ENCODE results near the gene TDRD9. TPM values are rescaled to one million over a fixed set of nuclear protein-coding genes. Genes with fewer than 3 reads are reported as not detected.

Gene TDRD9
- total and polyA plus RNA-seq, 2 experiments from 2014 or later, result 0.73 to 1.3 TPM

DNA sequence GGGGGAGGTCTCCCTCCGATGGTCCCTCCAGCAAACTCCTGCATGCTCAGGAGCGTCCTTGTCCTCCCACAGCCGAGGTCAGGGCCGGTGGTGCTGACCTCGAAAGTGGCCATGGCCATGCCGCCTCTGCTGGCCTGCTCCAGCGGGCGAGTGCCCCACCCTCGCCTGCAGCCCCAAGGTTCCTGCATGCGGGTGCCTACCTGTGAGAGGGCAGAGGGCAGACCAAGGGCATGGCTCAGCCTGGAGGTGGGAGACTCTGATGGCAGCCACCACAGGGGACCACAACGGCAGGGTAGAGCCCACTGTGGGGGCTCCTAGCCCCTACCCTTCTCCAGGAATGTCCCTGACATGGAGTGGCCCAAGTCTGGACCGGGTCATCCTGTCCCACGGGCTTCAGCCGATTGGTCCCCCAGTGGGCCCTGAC lies 42.7 kb upstream of the TDRD9 start:
- no peaks in the 10 kb centered on the region for H3K27me3 ChIP-seq
- no peak overlapping the region for H3K4me3 ChIP-seq
- no peaks in the 10 kb centered on the region for H3K79me2 ChIP-seq
- TF ChIP-seq EZH2phosphoT487 (IDR thresholded peaks at IDR 0.05; ENCODE audit: low read depth, severe bottlenecking, unreplicated experiment), result no peak
- TF ChIP-seq EZH2 (IDR thresholded peaks at IDR 0.05; ENCODE audit: borderline replicate concordance), result no peak
- TF ChIP-seq, protein P1, sequence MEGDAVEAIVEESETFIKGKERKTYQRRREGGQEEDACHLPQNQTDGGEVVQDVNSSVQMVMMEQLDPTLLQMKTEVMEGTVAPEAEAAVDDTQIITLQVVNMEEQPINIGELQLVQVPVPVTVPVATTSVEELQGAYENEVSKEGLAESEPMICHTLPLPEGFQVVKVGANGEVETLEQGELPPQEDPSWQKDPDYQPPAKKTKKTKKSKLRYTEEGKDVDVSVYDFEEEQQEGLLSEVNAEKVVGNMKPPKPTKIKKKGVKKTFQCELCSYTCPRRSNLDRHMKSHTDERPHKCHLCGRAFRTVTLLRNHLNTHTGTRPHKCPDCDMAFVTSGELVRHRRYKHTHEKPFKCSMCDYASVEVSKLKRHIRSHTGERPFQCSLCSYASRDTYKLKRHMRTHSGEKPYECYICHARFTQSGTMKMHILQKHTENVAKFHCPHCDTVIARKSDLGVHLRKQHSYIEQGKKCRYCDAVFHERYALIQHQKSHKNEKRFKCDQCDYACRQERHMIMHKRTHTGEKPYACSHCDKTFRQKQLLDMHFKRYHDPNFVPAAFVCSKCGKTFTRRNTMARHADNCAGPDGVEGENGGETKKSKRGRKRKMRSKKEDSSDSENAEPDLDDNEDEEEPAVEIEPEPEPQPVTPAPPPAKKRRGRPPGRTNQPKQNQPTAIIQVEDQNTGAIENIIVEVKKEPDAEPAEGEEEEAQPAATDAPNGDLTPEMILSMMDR (IDR thresholded peaks at IDR 0.05; ENCODE audit: poor library complexity), result no peak
- no peaks in the 10 kb centered on the region for H3K9me2 ChIP-seq (replicated peaks; ENCODE audit: insufficient read depth)
- no peak overlapping the region for H3K27ac ChIP-seq
- H4K20me1 ChIP-seq (ENCODE audit: insufficient read depth, poor library complexity, severe bottlenecking), result no peaks in the 10 kb centered on the region
- no peaks in the 10 kb centered on the region for H3K9me3 ChIP-seq (ENCODE audit: low read depth)
- H3K36me3 ChIP-seq (replicated peaks; ENCODE audit: insufficient read depth, low read depth), result no peaks in the 10 kb centered on the region
- no peak overlapping the region for H3K4me2 ChIP-seq
- H2AFZ ChIP-seq, result no peak overlapping the region
- peaks cover 34% of the 10 kb centered on the region for H3K4me1 ChIP-seq (ENCODE audit: insufficient read depth)
- WGBS (ENCODE audit: low lambda C conversion rate, missing lambda C conversion rate), result 87% methylated on average over 14 of the region's 14 CpGs
- no peak for DNase-seq (ENCODE audit: low spot score)

DNA sequence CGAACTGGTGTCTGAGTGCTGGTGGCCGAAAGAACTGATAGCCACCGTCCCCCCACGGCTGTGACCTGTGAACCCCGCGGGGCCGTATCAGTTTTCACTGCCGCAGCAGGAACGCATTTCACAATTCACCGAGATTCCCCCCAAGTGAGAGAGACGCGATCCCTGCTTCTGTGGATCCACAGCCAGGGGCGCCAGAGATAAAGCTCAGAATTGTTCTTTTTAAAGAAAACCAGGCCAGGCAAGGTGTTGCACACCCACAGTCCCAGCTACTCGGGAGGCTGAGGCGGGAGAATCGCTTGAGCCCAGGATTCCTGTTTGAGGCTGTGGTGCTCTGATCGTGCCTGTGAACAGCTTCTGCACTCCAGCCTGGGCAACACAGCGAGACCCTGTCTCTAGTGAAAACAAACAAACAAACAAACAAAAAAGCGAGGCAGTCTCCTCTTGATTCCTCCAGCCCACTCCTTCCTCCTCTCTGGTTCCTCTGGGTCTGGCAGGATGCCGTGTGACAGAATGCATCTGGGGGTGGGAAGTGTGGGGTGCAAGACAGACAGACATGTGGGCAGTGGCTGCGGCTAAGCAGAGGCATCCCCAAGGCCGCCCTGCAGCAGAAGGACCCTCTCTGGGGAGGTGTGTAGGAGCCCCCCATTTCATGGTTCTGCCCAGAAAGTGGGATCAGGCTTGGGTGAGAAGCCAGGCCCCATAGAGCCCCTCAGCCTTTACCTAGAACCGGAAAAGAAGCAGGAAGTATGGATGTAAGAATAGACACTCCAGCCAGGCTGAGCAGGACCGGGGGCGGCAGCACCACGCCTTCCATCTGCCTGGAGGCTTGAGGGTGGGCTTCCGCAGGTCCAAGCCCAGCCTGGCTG lies 41.7 kb upstream of the TDRD9 start:
- Histone ChIP-seq H3K4me2 (peak overlapping the region; percentile 60), H4K20me1 (ENCODE audit: insufficient read depth, poor library complexity, severe bottlenecking) (no peaks in the 10 kb centered on the region), H3K79me2 (no peaks in the 10 kb centered on the region), H3K9me3 (ENCODE audit: low read depth) (no peaks in the 10 kb centered on the region), H2AFZ (peak overlapping the region; percentile 44), H3K27me3 (no peaks in the 10 kb centered on the region), H3K36me3 (replicated peaks; ENCODE audit: insufficient read depth, low read depth) (no peaks in the 10 kb centered on the region), H3K4me1 (ENCODE audit: insufficient read depth) (peaks cover 24% of the 10 kb centered on the region), H3K4me3 (no peak overlapping the region), H3K27ac (no peak overlapping the region), H3K9me2 (replicated peaks; ENCODE audit: insufficient read depth) (no peaks in the 10 kb centered on the region)
- 41% methylated on average over 27 of the region's 27 CpGs for WGBS (ENCODE audit: low lambda C conversion rate, missing lambda C conversion rate)
- TF ChIP-seq, protein P1 (IDR thresholded peaks at IDR 0.05; ENCODE audit: poor library complexity), result peak; percentile 54
- no peak for TF ChIP-seq EZH2 (IDR thresholded peaks at IDR 0.05; ENCODE audit: borderline replicate concordance)
- peak; percentile 71 for DNase-seq (ENCODE audit: low spot score)

DNA sequence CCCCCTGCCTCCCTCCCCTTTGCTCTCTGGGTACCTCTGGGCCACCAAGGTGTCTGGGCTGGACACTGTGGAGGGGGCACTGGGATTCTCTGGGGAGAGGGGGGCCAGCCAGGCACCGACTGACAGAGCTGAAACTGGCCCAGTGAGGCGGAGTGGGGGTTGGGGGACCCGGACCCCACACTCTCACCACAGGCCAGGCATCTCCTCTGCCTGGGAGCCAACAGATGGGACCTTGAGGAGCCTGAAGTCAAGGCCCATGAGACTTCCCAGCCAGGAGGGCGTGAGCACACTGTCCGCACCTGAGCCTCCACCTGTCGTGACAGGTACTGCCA lies 41.1 kb upstream of the TDRD9 start:
- no peak overlapping the region for H3K27ac ChIP-seq
- H3K4me1 ChIP-seq (ENCODE audit: insufficient read depth), result peaks cover 18% of the 10 kb centered on the region
- TF ChIP-seq EZH2 (IDR thresholded peaks at IDR 0.05; ENCODE audit: borderline replicate concordance), result no peak
- TF ChIP-seq EZH2phosphoT487 (IDR thresholded peaks at IDR 0.05; ENCODE audit: low read depth, severe bottlenecking, unreplicated experiment), result no peak
- TF ChIP-seq, protein P1 (IDR thresholded peaks at IDR 0.05; ENCODE audit: poor library complexity), result no peak
- H3K36me3 ChIP-seq (replicated peaks; ENCODE audit: insufficient read depth, low read depth), result no peaks in the 10 kb centered on the region
- no peak overlapping the region for H3K4me2 ChIP-seq
- no peaks in the 10 kb centered on the region for H4K20me1 ChIP-seq (ENCODE audit: insufficient read depth, poor library complexity, severe bottlenecking)
- no peaks in the 10 kb centered on the region for H3K9me3 ChIP-seq (ENCODE audit: low read depth)
- H3K9me2 ChIP-seq (replicated peaks; ENCODE audit: insufficient read depth), result no peaks in the 10 kb centered on the region
- no peaks in the 10 kb centered on the region for H3K79me2 ChIP-seq
- no peak overlapping the region for H3K4me3 ChIP-seq
- DNase-seq (ENCODE audit: low spot score), result no peak
- no peak overlapping the region for H2AFZ ChIP-seq
- WGBS (ENCODE audit: low lambda C conversion rate, missing lambda C conversion rate), result 98% methylated on average over 6 of the region's 6 CpGs
- no peaks in the 10 kb centered on the region for H3K27me3 ChIP-seq

Data from hepatocyte (in vitro differentiated cells).